HG03108 (cell line): Measurements from ENCODE around the gene SELPLG.
A peak's percentile ranks its signal among the peaks of the same experiment; 100 is the strongest.
"Not testable (repeated sequence)": the region's sequence is repeated elsewhere in the genome, so short reads cannot be mapped to it uniquely, and the experiment has no call there.

ENCODE experiments used
- ATAC-seq: cut with Tn5 transposase; IDR thresholded peaks from one replicate; pipeline ENCODE4 v1.9.1; 2021; ENCODE audit warnings: moderate library complexity; ENCODE audit not compliant: unreplicated experiment

SELPLG gene

GRCh38 chr12:108638997-108639822, 5.5 kb upstream of the SELPLG start:
- no peak for ATAC-seq

- ATAC-seq = no peak
Observed at GRCh38 chr12:108638141-108638827, 4.6 kb upstream of the SELPLG start.

- no peak for ATAC-seq
Observed at GRCh38 chr12:108637222-108637971, 3.7 kb upstream of the SELPLG start.

GRCh38 chr12:108635997-108636808, 2.5 kb upstream of the SELPLG start:
- ATAC-seq = no peak

GRCh38 chr12:108635201-108635996, 1.7 kb upstream of the SELPLG start:
- ATAC-seq = peak; percentile 46

GRCh38 chr12:108634341-108634751, 652 bp upstream of the SELPLG start:
- no peak for ATAC-seq

GRCh38 chr12:108633081-108633533, 587 bp downstream of the SELPLG start:
- ATAC-seq = no peak

- not testable (repeated sequence) for ATAC-seq
Observed at GRCh38 chr12:108631261-108631660, 2.4 kb downstream of the SELPLG start.

GRCh38 chr12:108630481-108631207, 3.0 kb downstream of the SELPLG start:
- no peak for ATAC-seq

GRCh38 chr12:108629824-108630476, 3.7 kb downstream of the SELPLG start:
- ATAC-seq = no peak

- no peak for ATAC-seq
Observed at GRCh38 chr12:108629151-108629550, 4.5 kb downstream of the SELPLG start.

GRCh38 chr12:108627134-108627920, 6.4 kb downstream of the SELPLG start:
- no peak for ATAC-seq

GRCh38 chr12:108625228-108625627, 8.5 kb downstream of the SELPLG start:
- ATAC-seq = no peak

GRCh38 chr12:108623577-108623976, 10.1 kb downstream of the SELPLG start:
- ATAC-seq = no peak

- ATAC-seq = no peak
Observed at GRCh38 chr12:108622921-108623514, 10.7 kb downstream of the SELPLG start.

- no peak for ATAC-seq
Observed at GRCh38 chr12:108622421-108622820, 11.3 kb downstream of the SELPLG start.

- ATAC-seq = no peak
Observed at GRCh38 chr12:108621161-108621560, 12.5 kb downstream of the SELPLG start.
